Measurements from ENCODE around the gene RAPGEF1.
A peak's percentile ranks its signal among the peaks of the same experiment; 100 is the strongest.

RAPGEF1 gene

DNA sequence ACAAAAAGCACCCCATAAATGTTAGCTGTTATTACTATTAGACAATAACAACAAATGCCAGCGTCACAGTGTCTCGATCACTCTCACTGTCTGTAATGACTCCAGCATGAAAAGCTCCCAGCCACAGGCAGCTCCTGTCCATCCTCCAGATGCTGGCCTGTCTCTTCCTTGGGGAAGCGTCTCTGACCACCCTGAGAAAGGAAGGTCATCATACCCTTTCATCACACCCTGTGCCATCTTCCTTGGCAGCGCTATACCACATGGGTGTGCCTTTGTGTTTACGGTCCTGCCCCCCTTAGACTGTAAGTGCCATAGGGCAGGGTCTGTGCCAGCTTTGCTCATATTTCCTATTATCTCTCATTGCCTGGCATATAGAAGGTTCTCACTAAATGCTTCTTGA lies 104.0 kb downstream of the RAPGEF1 start:
- WGBS, result 94% methylated on average over 5 of the region's 5 CpGs
- Histone ChIP-seq H3K9ac (ENCODE audit: low read depth, low read length) (no peak overlapping the region), H3K4me3 (ENCODE audit: low read length) (no peak overlapping the region), H3K9me3 (ENCODE audit: insufficient read depth, low read depth, low read length) (no peaks in the 10 kb centered on the region), H3K27me3 (ENCODE audit: insufficient read depth, low read length) (no peaks in the 10 kb centered on the region), H3K36me3 (ENCODE audit: insufficient read depth, low read length) (peaks cover 13% of the 10 kb centered on the region), H3K27ac (ENCODE audit: low read depth, low read length) (no peak overlapping the region), H3K4me1 (ENCODE audit: insufficient read depth, low read length) (peaks cover 26% of the 10 kb centered on the region)

GRCh38 chr9:131635285-131635684 lies 104.6 kb downstream of the RAPGEF1 start:
- WGBS, result 56% methylated on average over 6 of the region's 6 CpGs
- H3K4me1 ChIP-seq (ENCODE audit: insufficient read depth, low read length), result peaks cover 23% of the 10 kb centered on the region

GRCh38 chr9:131633491-131634031 lies 106.3 kb downstream of the RAPGEF1 start:
- Histone ChIP-seq H3K36me3 (ENCODE audit: insufficient read depth, low read length) (peaks cover 12% of the 10 kb centered on the region), H3K27ac (ENCODE audit: low read depth, low read length) (no peak overlapping the region), H3K4me1 (ENCODE audit: insufficient read depth, low read length) (peaks cover 15% of the 10 kb centered on the region), H3K9me3 (ENCODE audit: insufficient read depth, low read depth, low read length) (no peaks in the 10 kb centered on the region), H3K9ac (ENCODE audit: low read depth, low read length) (no peak overlapping the region), H3K4me3 (ENCODE audit: low read length) (no peak overlapping the region), H3K27me3 (ENCODE audit: insufficient read depth, low read length) (no peaks in the 10 kb centered on the region)
- WGBS, result 95% methylated on average over 9 of the region's 9 CpGs

More at GRCh38 chr9:131635285-131635684, 104.6 kb downstream of the RAPGEF1 start:
- Histone ChIP-seq H3K36me3 (ENCODE audit: insufficient read depth, low read length) (peaks cover 13% of the 10 kb centered on the region), H3K27me3 (ENCODE audit: insufficient read depth, low read length) (no peaks in the 10 kb centered on the region), H3K9ac (ENCODE audit: low read depth, low read length) (no peak overlapping the region), H3K9me3 (ENCODE audit: insufficient read depth, low read depth, low read length) (no peaks in the 10 kb centered on the region), H3K4me3 (ENCODE audit: low read length) (no peak overlapping the region), H3K27ac (ENCODE audit: low read depth, low read length) (peak overlapping the region; percentile 10; the same call in 1 of the 2 replicates)

- no peaks in the 10 kb centered on the region for H3K9me3 ChIP-seq (ENCODE audit: insufficient read depth, low read depth, low read length)
- peaks cover 15% of the 10 kb centered on the region for H3K4me1 ChIP-seq (ENCODE audit: insufficient read depth, low read length)
- WGBS, result 90% methylated on average over 13 of the region's 13 CpGs
- H3K4me3 ChIP-seq (ENCODE audit: low read length), result no peak overlapping the region
- H3K27ac ChIP-seq (ENCODE audit: low read depth, low read length), result no peak overlapping the region
- no peak overlapping the region for H3K9ac ChIP-seq (ENCODE audit: low read depth, low read length)
- H3K36me3 ChIP-seq (ENCODE audit: insufficient read depth, low read length), result no peaks in the 10 kb centered on the region
- H3K27me3 ChIP-seq (ENCODE audit: insufficient read depth, low read length), result no peaks in the 10 kb centered on the region
Measured at GRCh38 chr9:131631306-131631705, 108.6 kb downstream of the RAPGEF1 start.

GRCh38 chr9:131630205-131630831 lies 109.6 kb downstream of the RAPGEF1 start:
- no peak overlapping the region for H3K9ac ChIP-seq (ENCODE audit: low read depth, low read length)
- H3K36me3 ChIP-seq (ENCODE audit: insufficient read depth, low read length), result peaks cover 8% of the 10 kb centered on the region
- no peaks in the 10 kb centered on the region for H3K27me3 ChIP-seq (ENCODE audit: insufficient read depth, low read length)
- H3K4me1 ChIP-seq (ENCODE audit: insufficient read depth, low read length), result peaks cover 14% of the 10 kb centered on the region
- no peak overlapping the region for H3K27ac ChIP-seq (ENCODE audit: low read depth, low read length)
- whole genome bisulfite sequencing, result 92% methylated on average over 15 of the region's 15 CpGs
- H3K9me3 ChIP-seq (ENCODE audit: insufficient read depth, low read depth, low read length), result no peaks in the 10 kb centered on the region
- H3K4me3 ChIP-seq (ENCODE audit: low read length), result no peak overlapping the region

GRCh38 chr9:131629825-131630204 lies 110.1 kb downstream of the RAPGEF1 start:
- Histone ChIP-seq H3K4me1 (ENCODE audit: insufficient read depth, low read length) (peaks cover 9% of the 10 kb centered on the region), H3K9ac (ENCODE audit: low read depth, low read length) (no peak overlapping the region), H3K36me3 (ENCODE audit: insufficient read depth, low read length) (peaks cover 13% of the 10 kb centered on the region), H3K4me3 (ENCODE audit: low read length) (no peak overlapping the region), H3K9me3 (ENCODE audit: insufficient read depth, low read depth, low read length) (no peaks in the 10 kb centered on the region), H3K27ac (ENCODE audit: low read depth, low read length) (no peak overlapping the region), H3K27me3 (ENCODE audit: insufficient read depth, low read length) (no peaks in the 10 kb centered on the region)
- WGBS, result 94% methylated on average over 4 of the region's 4 CpGs

- no peaks in the 10 kb centered on the region for H3K27me3 ChIP-seq (ENCODE audit: insufficient read depth, low read length)
- peaks cover 19% of the 10 kb centered on the region for H3K36me3 ChIP-seq (ENCODE audit: insufficient read depth, low read length)
- no peak overlapping the region for H3K4me3 ChIP-seq (ENCODE audit: low read length)
- no peak overlapping the region for H3K27ac ChIP-seq (ENCODE audit: low read depth, low read length)
- no peak overlapping the region for H3K9ac ChIP-seq (ENCODE audit: low read depth, low read length)
- peaks cover 7% of the 10 kb centered on the region; the same call in 1 of the 2 replicates for H3K4me1 ChIP-seq (ENCODE audit: insufficient read depth, low read length)
- H3K9me3 ChIP-seq (ENCODE audit: insufficient read depth, low read depth, low read length), result no peaks in the 10 kb centered on the region
- 89% methylated on average over 4 of the region's 4 CpGs for WGBS
Measured at GRCh38 chr9:131629226-131629500, 110.7 kb downstream of the RAPGEF1 start.

GRCh38 chr9:131628459-131629225 lies 111.2 kb downstream of the RAPGEF1 start:
- peaks cover 7% of the 10 kb centered on the region; the same call in 1 of the 2 replicates for H3K4me1 ChIP-seq (ENCODE audit: insufficient read depth, low read length)
- H3K36me3 ChIP-seq (ENCODE audit: insufficient read depth, low read length), result peaks cover 25% of the 10 kb centered on the region
- 94% methylated on average over 17 of the region's 19 CpGs for WGBS
- H3K27me3 ChIP-seq (ENCODE audit: insufficient read depth, low read length), result no peaks in the 10 kb centered on the region
- no peak overlapping the region for H3K9ac ChIP-seq (ENCODE audit: low read depth, low read length)
- no peaks in the 10 kb centered on the region for H3K9me3 ChIP-seq (ENCODE audit: insufficient read depth, low read depth, low read length)
- no peak overlapping the region for H3K4me3 ChIP-seq (ENCODE audit: low read length)
- H3K27ac ChIP-seq (ENCODE audit: low read depth, low read length), result no peak overlapping the region

DNA sequence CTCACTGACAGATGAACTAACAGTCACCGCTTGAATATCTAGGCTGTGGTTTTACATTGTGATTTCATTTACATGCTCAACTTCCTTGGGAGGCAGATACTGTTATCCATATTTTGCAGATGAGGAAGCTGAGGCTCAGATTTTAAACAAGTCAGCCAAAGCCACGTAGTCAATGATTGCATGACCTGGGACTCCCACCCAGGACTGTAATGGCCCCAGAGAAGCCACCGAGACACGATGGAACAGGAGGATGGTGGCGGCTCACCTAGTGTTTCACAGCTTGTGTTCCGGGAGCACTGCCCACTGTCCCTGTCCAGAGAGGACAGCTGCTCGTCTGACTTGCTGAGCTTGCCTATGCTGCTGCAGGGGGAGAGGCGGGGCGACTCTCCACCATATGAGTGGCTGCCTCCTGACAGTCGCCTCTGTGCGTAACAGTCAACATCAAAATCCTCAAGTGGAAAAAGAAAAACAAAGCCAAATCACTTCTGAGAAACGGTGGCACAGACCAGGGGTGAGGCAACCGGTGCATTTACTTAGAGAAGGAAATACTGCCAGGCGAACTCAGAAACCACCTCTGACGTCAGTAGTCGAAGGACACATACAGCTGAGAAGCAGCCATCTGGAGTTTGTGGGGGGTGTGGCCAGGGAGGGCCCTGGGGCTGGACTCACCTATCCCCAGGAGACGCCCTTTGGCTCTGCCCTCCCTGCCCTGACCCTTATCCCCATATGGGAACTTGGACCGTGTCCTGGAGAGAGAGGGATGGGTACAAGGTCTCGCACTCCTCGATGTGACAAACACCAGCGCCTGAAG lies 112.0 kb downstream of the RAPGEF1 start:
- Histone ChIP-seq H3K36me3 (ENCODE audit: insufficient read depth, low read length) (peaks cover 26% of the 10 kb centered on the region), H3K4me3 (ENCODE audit: low read length) (no peak overlapping the region), H3K4me1 (ENCODE audit: insufficient read depth, low read length) (peaks cover 7% of the 10 kb centered on the region; the same call in 1 of the 2 replicates), H3K27me3 (ENCODE audit: insufficient read depth, low read length) (no peaks in the 10 kb centered on the region), H3K9me3 (ENCODE audit: insufficient read depth, low read depth, low read length) (no peaks in the 10 kb centered on the region), H3K9ac (ENCODE audit: low read depth, low read length) (no peak overlapping the region), H3K27ac (ENCODE audit: low read depth, low read length) (no peak overlapping the region)
- 89% methylated on average over 21 of the region's 21 CpGs for WGBS

DNA sequence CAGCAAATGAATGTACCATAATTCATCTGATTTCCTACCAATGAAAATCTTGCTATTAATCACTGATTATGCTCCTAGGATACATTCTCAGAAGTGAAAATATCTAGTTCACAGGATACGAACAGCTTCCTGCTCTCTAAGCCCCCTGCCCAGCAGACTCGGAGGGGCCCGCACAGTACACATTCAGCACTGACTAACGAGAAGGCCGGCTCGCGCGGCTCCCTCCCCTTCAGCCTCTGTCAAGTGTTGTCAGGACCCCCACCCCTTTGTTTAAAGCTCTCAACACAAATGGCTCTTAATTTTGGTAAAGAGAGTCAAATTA lies 112.6 kb downstream of the RAPGEF1 start:
- Histone ChIP-seq H3K36me3 (ENCODE audit: insufficient read depth, low read length) (peaks cover 26% of the 10 kb centered on the region), H3K4me3 (ENCODE audit: low read length) (no peak overlapping the region), H3K9ac (ENCODE audit: low read depth, low read length) (no peak overlapping the region), H3K27me3 (ENCODE audit: insufficient read depth, low read length) (no peaks in the 10 kb centered on the region), H3K27ac (ENCODE audit: low read depth, low read length) (no peak overlapping the region), H3K4me1 (ENCODE audit: insufficient read depth, low read length) (peaks cover 7% of the 10 kb centered on the region; the same call in 1 of the 2 replicates), H3K9me3 (ENCODE audit: insufficient read depth, low read depth, low read length) (no peaks in the 10 kb centered on the region)
- WGBS, result 91% methylated on average over 8 of the region's 8 CpGs

Data from HUES64 (cell line).